Keratinocyte (primary cell): ENCODE results near the gene GPR158. TPM values are rescaled to one million over a fixed set of nuclear protein-coding genes. Genes with fewer than 3 reads are reported as not detected.

Source experiments
- DNase-seq: peaks from one replicate; pipeline ENCODE4 v3.0.0-alpha.2; 2011; ENCODE audit warnings: low read depth, missing footprints, low spot score
- FAIRE-seq: peaks from 2 replicates; lab custom pipeline; 2011; peaks lifted over from hg19 to GRCh38; lab: Jason Lieb, UNC
- H2AFZ ChIP-seq: 2 replicates; pipeline ENCODE4 v1.6.0; 2012; ENCODE audit warnings: low read length, control low read depth, inconsistent platforms; ENCODE audit not compliant: control insufficient read depth
- H3K27ac ChIP-seq: 2 replicates; pipeline ENCODE4 v1.5.1; 2011; ENCODE audit warnings: low read length; ENCODE audit not compliant: control insufficient read depth, insufficient read depth
- H3K27me3 ChIP-seq: 3 replicates; pipeline ENCODE4 v1.6.0; 2011; ENCODE audit warnings: low read length; ENCODE audit not compliant: control insufficient read depth, insufficient read depth; ENCODE audit errors: extremely low read depth
- H3K36me3 ChIP-seq, 2 experiments: 2 replicates in 1 of 2; 3 replicates in 1 of 2; pipeline ENCODE4 v1.5.1; 2011; ENCODE audit warnings: low read length in 2 of 2, mild to moderate bottlenecking in 1 of 2; ENCODE audit not compliant: control insufficient read depth in 2 of 2, insufficient read depth in 2 of 2; ENCODE audit errors: extremely low read depth in 1 of 2
- H3K4me1 ChIP-seq: 3 replicates; pipeline ENCODE4 v1.5.1; 2011; ENCODE audit warnings: low read length; ENCODE audit not compliant: control insufficient read depth, insufficient read depth; ENCODE audit errors: extremely low read depth
- H3K4me2 ChIP-seq: 3 replicates; pipeline ENCODE4 v1.6.0; 2011; ENCODE audit warnings: low read depth, low read length; ENCODE audit not compliant: control insufficient read depth, insufficient read depth; ENCODE audit errors: extremely low read depth
- H3K4me3 ChIP-seq, 3 experiments: fragments of 200-600 bp in 1 of 3; sonication (generic) in 1 of 3; 2 replicates in 2 of 3; 3 replicates in 1 of 3; pipeline ENCODE4 v1.5.1; 2011 to 2016; ENCODE audit warnings: low read length in 3 of 3, mild to moderate bottlenecking in 3 of 3, control low read depth in 2 of 3, inconsistent platforms in 1 of 3, low read depth in 1 of 3, mixed read lengths in 1 of 3, mixed run types in 1 of 3, moderate library complexity in 1 of 3; ENCODE audit not compliant: control insufficient read depth in 2 of 3, insufficient read depth in 2 of 3; ENCODE audit errors: extremely low read depth in 1 of 3
- H3K79me2 ChIP-seq: 2 replicates; pipeline ENCODE4 v1.6.0; 2012; ENCODE audit warnings: low read length; ENCODE audit not compliant: control insufficient read depth, insufficient read depth
- H3K9ac ChIP-seq: 3 replicates; pipeline ENCODE4 v1.6.0; 2011; ENCODE audit warnings: low read length; ENCODE audit not compliant: control insufficient read depth, insufficient read depth; ENCODE audit errors: extremely low read depth
- H3K9me1 ChIP-seq: 3 replicates; pipeline ENCODE4 v1.6.0; 2011; ENCODE audit warnings: low read length; ENCODE audit not compliant: control insufficient read depth, insufficient read depth; ENCODE audit errors: extremely low read depth
- H3K9me3 ChIP-seq: 2 replicates; pipeline ENCODE4 v1.5.1; 2012; ENCODE audit warnings: low read depth, low read length; ENCODE audit not compliant: control insufficient read depth
- H4K20me1 ChIP-seq: 3 replicates; pipeline ENCODE4 v1.6.0; 2011; ENCODE audit warnings: low read length; ENCODE audit not compliant: control insufficient read depth, insufficient read depth; ENCODE audit errors: extremely low read depth
- CTCF ChIP-seq, 3 experiments: IDR thresholded peaks in 1 of 3; conservative IDR thresholded peaks in 1 of 3; optimal IDR thresholded peaks in 1 of 3; 2 replicates in 2 of 3; 3 replicates in 1 of 3; pipeline versions ENCODE3 to v1.5.1; 2011; ENCODE audit warnings: low read length in 3 of 3, mild to moderate bottlenecking in 3 of 3, moderate library complexity in 2 of 3, control low read depth in 1 of 3, inconsistent platforms in 1 of 3; ENCODE audit not compliant: insufficient read depth in 2 of 3; ENCODE audit errors: extremely low read depth in 1 of 3
- EZH2 ChIP-seq: IDR thresholded peaks from one replicate; pipeline ENCODE4 v1.6.1; 2012; ENCODE audit warnings: inconsistent platforms, mild to moderate bottlenecking, low read length, moderate library complexity
- dilution Hi-C: fragments of 300-500 bp; cut with MboI; formaldehyde crosslinking; loops from one replicate; pipeline ENCODE4 v1.7.0; 2020; ENCODE audit warnings: low sequenced_read_pairs; ENCODE audit not compliant: extremely low pct_ligation_motif_present
- polyA plus RNA-seq, 5 experiments: library from polyadenylated mRNA; depleted of rRNA in 3 of 5; stranded (reverse) in 3 of 5; stranded (forward) in 1 of 5; unstranded in 1 of 5; fragments of >200 nt; gene quantifications; 1 replicate in 1 of 5; 2 replicates in 3 of 5; 3 replicates in 1 of 5; pipeline versions ENCODE4 v1.2.1 to v1.2.3, GENCODE V29; 2011 to 2012; ENCODE audit warnings: missing spikeins in 2 of 5, low read depth in 1 of 5, low replicate concordance in 1 of 5

GPR158 gene
- polyA plus RNA-seq, 1 donor (not counting 4 experiments of a cell fraction or from before 2014, with no cell fraction given): not detected

- dilution Hi-C loops: no loop called here
- no peak overlapping the region for H3K4me2 ChIP-seq
- H3K79me2 ChIP-seq: no peaks in the 10 kb centered on the region
- H3K4me1 ChIP-seq: no peaks in the 10 kb centered on the region
- DNase-seq: no peak
- H3K36me3 ChIP-seq: no peaks in the 10 kb centered on the region
- no peaks in the 10 kb centered on the region for H3K9me1 ChIP-seq
- no peak overlapping the region for H2AFZ ChIP-seq
- H3K27me3 ChIP-seq: no peaks in the 10 kb centered on the region
- no peak overlapping the region for H3K27ac ChIP-seq
- H3K9ac ChIP-seq: no peak overlapping the region
- H4K20me1 ChIP-seq: no peaks in the 10 kb centered on the region
- H3K4me3 ChIP-seq: no peak overlapping the region
- no peak for FAIRE-seq
- TF ChIP-seq CTCF (optimal IDR thresholded peaks at IDR 0.05 in 1 of 3, IDR thresholded peaks at IDR 0.05 in 1 of 3, conservative IDR thresholded peaks at IDR 0.05 in 1 of 3; ENCODE audit: extremely low read depth in 1 of 3, insufficient read depth in 2 of 3, low read length in 3 of 3) (no peak), EZH2 (no peak)
- H3K9me3 ChIP-seq: no peaks in the 10 kb centered on the region
Measured at GRCh38 chr10:25261558-25261957, 86.8 kb downstream of the GPR158 start.

GRCh38 chr10:25263931-25264330, 89.1 kb downstream of the GPR158 start:
- Histone ChIP-seq H3K27ac (no peak overlapping the region), H3K4me3 (no peak overlapping the region), H2AFZ (no peak overlapping the region), H3K4me1 (no peaks in the 10 kb centered on the region), H3K27me3 (no peaks in the 10 kb centered on the region), H3K9me1 (no peaks in the 10 kb centered on the region), H3K9me3 (no peaks in the 10 kb centered on the region), H3K9ac (no peak overlapping the region), H3K79me2 (no peaks in the 10 kb centered on the region), H3K4me2 (no peak overlapping the region), H4K20me1 (no peaks in the 10 kb centered on the region), H3K36me3 (no peaks in the 10 kb centered on the region)
- FAIRE-seq (no peak), DNase-seq (no peak)
- TF ChIP-seq CTCF (optimal IDR thresholded peaks at IDR 0.05 in 1 of 3, IDR thresholded peaks at IDR 0.05 in 1 of 3, conservative IDR thresholded peaks at IDR 0.05 in 1 of 3; ENCODE audit: extremely low read depth in 1 of 3, insufficient read depth in 2 of 3, low read length in 3 of 3) (no peak), EZH2 (no peak)
- dilution Hi-C loops: no loop called here
